GM11168 (cell line): ENCODE data around the gene TM4SF20.
"Not testable (repeated sequence)": the region's sequence is repeated elsewhere in the genome, so short reads cannot be mapped to it uniquely, and the experiment has no call there.

Source experiments
- in situ Hi-C: fragments of 300-500 bp; cut with MboI; formaldehyde crosslinking; loops from one replicate; pipeline ENCODE4 v1.12.0; 2022; ENCODE audit warnings: low sequenced_read_pairs; ENCODE audit not compliant: unreplicated experiment

TM4SF20 gene

GRCh38 chr2:227402321-227402720, 23.2 kb upstream of the TM4SF20 start:
- in situ Hi-C loops: loop anchor here (25.0 kb wide), 1 partner anchor 360 kb away; no protein-coding TSS in a partner anchor

- in situ Hi-C loops: loop anchor here (25.0 kb wide), 1 partner anchor 361 kb away; no protein-coding TSS in a partner anchor
These were observed 22.4 kb upstream of the TM4SF20 start for GRCh38 chr2:227401550-227401949.

- in situ Hi-C loops: no loop called here
These were observed 19.9 kb upstream of the TM4SF20 start for GRCh38 chr2:227398684-227399670.

GRCh38 chr2:227397562-227397961, 18.5 kb upstream of the TM4SF20 start:
- in situ Hi-C loops: no loop called here

- in situ Hi-C loops: no loop called here
These were observed 16.4 kb upstream of the TM4SF20 start for GRCh38 chr2:227395556-227395955.

GRCh38 chr2:227394401-227394800, 15.3 kb upstream of the TM4SF20 start:
- in situ Hi-C loops: no loop called here

GRCh38 chr2:227390468-227391256, 11.6 kb upstream of the TM4SF20 start:
- in situ Hi-C loops: no loop called here

- in situ Hi-C loops: no loop called here
These were observed 10.6 kb upstream of the TM4SF20 start for GRCh38 chr2:227389661-227390060.

GRCh38 chr2:227389231-227389630, 10.1 kb upstream of the TM4SF20 start:
- in situ Hi-C loops: no loop called here

- in situ Hi-C loops: no loop called here
These were observed 9.5 kb upstream of the TM4SF20 start for GRCh38 chr2:227388537-227389011.

GRCh38 chr2:227387583-227387982, 8.5 kb upstream of the TM4SF20 start, which contains the start of gene SCYGR1:
SCYGR1 (minus strand) TSS chr2:227387949; CDS start chr2:227387949, 0 bp downstream.
- in situ Hi-C loops: not testable (repeated sequence)

- in situ Hi-C loops: no loop called here
These were observed 7.5 kb upstream of the TM4SF20 start for GRCh38 chr2:227386630-227387029.

GRCh38 chr2:227383686-227384085, 4.6 kb upstream of the TM4SF20 start:
- in situ Hi-C loops: no loop called here

GRCh38 chr2:227382241-227382835, 3.2 kb upstream of the TM4SF20 start:
- in situ Hi-C loops: not testable (repeated sequence)

GRCh38 chr2:227378371-227378782, 729 bp downstream of the TM4SF20 start:
- in situ Hi-C loops: no loop called here

GRCh38 chr2:227377467-227378351, 1.4 kb downstream of the TM4SF20 start:
- in situ Hi-C loops: no loop called here

- in situ Hi-C loops: no loop called here
These were observed 2.3 kb downstream of the TM4SF20 start for GRCh38 chr2:227376656-227377396.

GRCh38 chr2:227374158-227374557, 4.9 kb downstream of the TM4SF20 start:
- in situ Hi-C loops: no loop called here

- in situ Hi-C loops: no loop called here
These were observed 5.7 kb downstream of the TM4SF20 start for GRCh38 chr2:227373389-227373788.
